Endothelial cell (in vitro differentiated cells): ENCODE results near the gene SLC29A4. TPM values are rescaled to one million over a fixed set of nuclear protein-coding genes. Genes with fewer than 3 reads are reported as not detected.

Experiments
- DNase-seq: peaks from one replicate; pipeline ENCODE4 v3.0.0; 2021; ENCODE audit warnings: low spot score
- H3K27ac Mint-ChIP-seq: one replicate; pipeline ENCODE4 v1.8.0; 2021; ENCODE audit warnings: mixed read lengths, inconsistent platforms; ENCODE audit not compliant: unreplicated experiment
- H3K27me3 Mint-ChIP-seq: one replicate; pipeline ENCODE4 v1.8.0; 2021; ENCODE audit warnings: mild to moderate bottlenecking, moderate library complexity, mixed read lengths, inconsistent platforms; ENCODE audit not compliant: unreplicated experiment
- H3K36me3 Mint-ChIP-seq: one replicate; pipeline ENCODE4 v1.8.0; 2021; ENCODE audit warnings: mild to moderate bottlenecking, low read depth, mixed read lengths, inconsistent platforms; ENCODE audit not compliant: unreplicated experiment
- H3K4me1 Mint-ChIP-seq: one replicate; pipeline ENCODE4 v1.8.0; 2021; ENCODE audit warnings: mild to moderate bottlenecking, mixed read lengths, inconsistent platforms; ENCODE audit not compliant: unreplicated experiment
- H3K4me3 Mint-ChIP-seq: one replicate; pipeline ENCODE4 v1.8.0; 2021; ENCODE audit warnings: mild to moderate bottlenecking, mixed read lengths, inconsistent platforms; ENCODE audit not compliant: unreplicated experiment
- H3K9me3 Mint-ChIP-seq: one replicate; pipeline ENCODE4 v1.8.0; 2021; ENCODE audit warnings: mixed read lengths, inconsistent platforms; ENCODE audit not compliant: unreplicated experiment
- total RNA-seq: library from RNA; stranded (reverse); fragmentation: NEBNext Ultra II Directional; extraction: Animal tissue kit (Norgen Biotek cat#: 25700); gene quantifications from one replicate; pipeline ENCODE4 v1.2.1, GENCODE V29; 2021; ENCODE audit not compliant: unreplicated experiment
- TF ChIP-seq, protein P1 (sequence below): fragments of 200-600 bp; sonication (generic); IDR thresholded peaks from one replicate; pipeline ENCODE4 v1.5.0; 2021; ENCODE audit warnings: antibody characterized with exemption; ENCODE audit not compliant: unreplicated experiment

SLC29A4 gene
- total RNA-seq, 1 donor from 2014 or later: 6.4 TPM

DNA sequence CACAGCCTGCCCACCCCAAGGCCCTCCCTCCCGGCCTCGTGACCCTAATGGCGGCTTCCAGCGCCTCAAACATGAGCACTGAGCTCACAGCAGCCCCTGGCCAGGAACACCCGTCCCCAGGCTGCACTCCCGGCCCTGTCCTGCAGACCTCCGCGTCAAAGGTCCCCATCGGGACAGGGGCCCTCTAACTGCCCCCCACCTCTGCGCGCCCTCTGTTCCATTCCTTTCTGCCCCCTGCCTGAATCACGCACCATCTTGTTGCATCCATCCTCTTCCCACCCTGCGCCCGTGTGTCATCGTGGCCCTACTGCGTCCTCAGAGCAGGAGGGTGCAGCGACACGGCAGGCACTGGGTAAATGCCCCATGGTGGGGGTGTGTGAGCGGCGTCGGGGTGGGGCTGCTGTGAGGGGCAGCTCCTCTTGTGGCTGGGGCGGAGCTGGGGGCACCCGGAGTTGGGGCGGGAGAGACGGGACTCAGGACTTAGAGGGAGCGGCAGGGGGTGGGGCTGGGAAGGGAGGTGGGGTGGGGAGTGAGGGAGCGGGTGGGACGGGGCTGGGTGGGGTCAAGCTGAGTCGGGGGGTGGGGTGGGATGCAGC lies 13.4 kb downstream of the SLC29A4 start:
- no peak for DNase-seq
- TF ChIP-seq, protein P1, sequence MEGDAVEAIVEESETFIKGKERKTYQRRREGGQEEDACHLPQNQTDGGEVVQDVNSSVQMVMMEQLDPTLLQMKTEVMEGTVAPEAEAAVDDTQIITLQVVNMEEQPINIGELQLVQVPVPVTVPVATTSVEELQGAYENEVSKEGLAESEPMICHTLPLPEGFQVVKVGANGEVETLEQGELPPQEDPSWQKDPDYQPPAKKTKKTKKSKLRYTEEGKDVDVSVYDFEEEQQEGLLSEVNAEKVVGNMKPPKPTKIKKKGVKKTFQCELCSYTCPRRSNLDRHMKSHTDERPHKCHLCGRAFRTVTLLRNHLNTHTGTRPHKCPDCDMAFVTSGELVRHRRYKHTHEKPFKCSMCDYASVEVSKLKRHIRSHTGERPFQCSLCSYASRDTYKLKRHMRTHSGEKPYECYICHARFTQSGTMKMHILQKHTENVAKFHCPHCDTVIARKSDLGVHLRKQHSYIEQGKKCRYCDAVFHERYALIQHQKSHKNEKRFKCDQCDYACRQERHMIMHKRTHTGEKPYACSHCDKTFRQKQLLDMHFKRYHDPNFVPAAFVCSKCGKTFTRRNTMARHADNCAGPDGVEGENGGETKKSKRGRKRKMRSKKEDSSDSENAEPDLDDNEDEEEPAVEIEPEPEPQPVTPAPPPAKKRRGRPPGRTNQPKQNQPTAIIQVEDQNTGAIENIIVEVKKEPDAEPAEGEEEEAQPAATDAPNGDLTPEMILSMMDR: no peak
- peaks cover 16% of the 10 kb centered on the region for H3K27me3 Mint-ChIP-seq
- H3K4me3 Mint-ChIP-seq: peak overlapping the region; percentile 83
- H3K4me1 Mint-ChIP-seq: peaks cover 9% of the 10 kb centered on the region
- H3K9me3 Mint-ChIP-seq: no peaks in the 10 kb centered on the region
- H3K36me3 Mint-ChIP-seq: peaks cover 4% of the 10 kb centered on the region
- H3K27ac Mint-ChIP-seq: no peak overlapping the region

DNA sequence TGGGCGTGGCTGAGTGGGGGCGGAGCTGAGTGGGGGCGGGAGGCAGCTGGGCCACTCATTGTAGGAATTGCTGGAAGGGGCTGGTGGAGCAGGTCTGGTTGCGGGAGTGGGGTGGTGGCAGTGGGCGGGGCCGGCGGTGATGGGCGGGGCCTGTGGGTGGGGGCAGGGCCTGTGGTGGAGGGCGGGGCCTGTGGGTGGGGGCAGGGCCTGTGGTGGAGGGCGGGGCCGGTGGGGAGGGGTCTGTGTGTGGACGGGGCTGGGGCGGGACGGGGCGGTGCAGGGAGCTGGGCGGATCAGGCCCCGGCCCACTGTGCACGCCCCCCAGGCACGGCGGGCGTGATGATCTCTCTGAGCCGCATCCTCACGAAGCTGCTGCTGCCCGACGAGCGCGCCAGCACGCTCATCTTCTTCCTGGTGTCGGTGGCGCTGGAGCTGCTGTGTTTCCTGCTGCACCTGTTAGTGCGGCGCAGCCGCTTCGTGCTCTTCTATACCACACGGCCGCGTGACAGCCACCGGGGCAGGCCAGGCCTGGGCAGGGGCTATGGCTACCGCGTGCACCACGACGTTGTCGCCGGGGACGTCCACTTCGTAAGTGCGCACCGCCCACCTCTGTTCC lies 14.0 kb downstream of the SLC29A4 start:
- Mint-ChIP-seq H3K36me3 (peaks cover 4% of the 10 kb centered on the region), H3K4me1 (peaks cover 9% of the 10 kb centered on the region), H3K4me3 (peak overlapping the region; percentile 42), H3K9me3 (no peaks in the 10 kb centered on the region), H3K27ac (no peak overlapping the region), H3K27me3 (peaks cover 16% of the 10 kb centered on the region)
- TF ChIP-seq, protein P1: no peak
- peak; percentile 79 for DNase-seq

DNA sequence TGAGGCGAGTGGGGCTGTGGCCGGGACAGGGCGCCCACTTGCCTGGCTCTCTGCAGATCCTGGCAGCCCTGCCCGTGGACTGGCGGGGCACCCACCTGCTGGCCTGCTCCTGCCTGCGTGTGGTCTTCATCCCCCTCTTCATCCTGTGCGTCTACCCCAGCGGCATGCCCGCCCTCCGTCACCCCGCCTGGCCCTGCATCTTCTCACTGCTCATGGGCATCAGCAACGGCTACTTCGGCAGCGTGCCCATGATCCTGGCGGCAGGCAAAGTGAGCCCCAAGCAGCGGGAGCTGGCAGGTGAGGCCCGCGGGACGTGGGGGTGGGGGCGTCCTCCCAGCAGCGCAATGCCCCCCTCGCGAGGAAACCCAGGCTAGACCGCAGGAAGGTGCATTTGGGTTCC lies 17.6 kb downstream of the SLC29A4 start:
- H3K27me3 Mint-ChIP-seq: peaks cover 17% of the 10 kb centered on the region
- no peak overlapping the region for H3K4me3 Mint-ChIP-seq
- no peaks in the 10 kb centered on the region for H3K36me3 Mint-ChIP-seq
- H3K9me3 Mint-ChIP-seq: no peaks in the 10 kb centered on the region
- H3K27ac Mint-ChIP-seq: no peak overlapping the region
- TF ChIP-seq, protein P1: no peak
- peaks cover 9% of the 10 kb centered on the region for H3K4me1 Mint-ChIP-seq
- no peak for DNase-seq

DNA sequence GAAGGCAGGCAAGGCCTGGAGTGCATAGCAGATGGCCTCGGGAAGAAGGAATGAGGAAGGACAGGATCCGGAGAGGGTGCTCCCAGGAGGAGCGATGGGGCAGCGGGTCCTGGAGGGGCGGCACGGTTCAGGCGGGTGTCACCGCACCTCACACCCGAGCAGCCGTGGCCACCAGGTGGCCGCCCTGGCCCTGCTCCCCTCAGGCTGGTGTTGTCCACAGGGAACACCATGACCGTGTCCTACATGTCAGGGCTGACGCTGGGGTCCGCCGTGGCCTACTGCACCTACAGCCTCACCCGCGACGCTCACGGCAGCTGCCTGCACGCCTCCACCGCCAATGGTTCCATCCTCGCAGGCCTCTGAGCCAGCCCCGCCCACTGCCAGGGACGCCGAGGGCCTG lies 19.8 kb downstream of the SLC29A4 start:
- Mint-ChIP-seq H3K4me3 (no peak overlapping the region), H3K36me3 (no peaks in the 10 kb centered on the region), H3K27me3 (peaks cover 14% of the 10 kb centered on the region), H3K4me1 (no peaks in the 10 kb centered on the region), H3K27ac (no peak overlapping the region), H3K9me3 (no peaks in the 10 kb centered on the region)
- no peak for DNase-seq
- TF ChIP-seq, protein P1: no peak

DNA sequence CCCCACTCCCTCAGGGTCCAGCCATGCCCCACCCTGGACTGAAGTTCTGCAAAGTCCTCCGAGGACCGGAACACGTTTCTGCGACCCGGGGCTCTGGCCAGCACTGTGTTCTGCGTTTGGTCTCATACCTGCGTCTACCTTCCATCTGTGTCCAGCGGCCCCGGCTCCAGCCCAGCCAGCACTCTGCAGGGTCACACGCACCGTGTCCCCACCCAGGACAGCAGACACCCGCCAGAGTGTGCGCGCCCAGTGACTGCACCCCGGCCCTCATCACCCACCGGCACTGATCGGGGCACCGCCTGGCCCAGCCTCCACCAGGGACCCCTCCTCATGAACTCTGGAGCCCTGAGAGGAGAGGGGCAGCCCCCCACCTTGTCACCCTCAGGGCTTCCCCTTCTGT lies 20.3 kb downstream of the SLC29A4 start:
- DNase-seq: no peak

More for the DNA sequence above, 20.3 kb downstream of the SLC29A4 start:
- H3K4me1 Mint-ChIP-seq: no peaks in the 10 kb centered on the region
- no peak overlapping the region for H3K27ac Mint-ChIP-seq
- no peaks in the 10 kb centered on the region for H3K9me3 Mint-ChIP-seq
- TF ChIP-seq, protein P1: no peak
- H3K36me3 Mint-ChIP-seq: no peaks in the 10 kb centered on the region
- no peak overlapping the region for H3K4me3 Mint-ChIP-seq
- peaks cover 12% of the 10 kb centered on the region for H3K27me3 Mint-ChIP-seq
